IPS-18a (cell line): ENCODE measurements around the gene HAO2.
"Not testable (repeated sequence)": the region's sequence is repeated elsewhere in the genome, so short reads cannot be mapped to it uniquely, and the experiment has no call there.

Experiments used
- H3K27ac ChIP-seq: one replicate; pipeline ENCODE4 v1.5.1; 2013; ENCODE audit warnings: low read length
- H3K27me3 ChIP-seq: one replicate; pipeline ENCODE4 v1.6.1; 2013; ENCODE audit warnings: mild to moderate bottlenecking, low read length; ENCODE audit not compliant: control insufficient read depth, insufficient read depth
- H3K36me3 ChIP-seq: one replicate; pipeline ENCODE4 v1.6.1; 2013; ENCODE audit warnings: low read depth, low read length; ENCODE audit not compliant: control insufficient read depth
- H3K4me1 ChIP-seq: one replicate; pipeline ENCODE4 v1.6.1; 2013; ENCODE audit warnings: low read depth, low read length; ENCODE audit not compliant: control insufficient read depth
- H3K4me3 ChIP-seq: one replicate; pipeline ENCODE4 v1.5.1; 2013; ENCODE audit warnings: low read length
- H3K9ac ChIP-seq: one replicate; pipeline ENCODE4 v1.6.1; 2013; ENCODE audit warnings: mild to moderate bottlenecking, low read length, moderate library complexity
- H3K9me3 ChIP-seq: one replicate; pipeline ENCODE4 v1.6.1; 2013; ENCODE audit warnings: low read depth, low read length; ENCODE audit not compliant: control insufficient read depth

Gene HAO2

DNA sequence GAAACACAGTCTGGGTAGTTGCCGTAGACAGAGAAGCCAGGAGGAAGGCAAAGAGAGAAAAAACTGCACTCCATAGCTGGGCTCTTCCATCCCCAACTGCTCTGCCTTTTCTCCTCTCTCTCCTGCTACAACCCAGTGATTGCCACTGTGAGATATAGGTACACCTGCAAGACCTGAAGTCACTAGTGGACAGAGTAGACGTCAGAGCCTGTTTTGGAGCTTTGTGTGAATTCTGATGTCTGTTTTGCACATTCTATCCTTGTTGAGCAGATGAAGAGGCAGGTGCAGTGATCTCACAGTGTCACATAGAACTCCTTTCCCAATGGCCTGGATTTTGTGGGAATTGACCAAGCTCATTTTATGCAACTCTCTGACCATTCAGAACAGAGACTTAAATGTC, 2.2 kb downstream of the HAO2 start:
- H3K9me3 ChIP-seq, result no peaks in the 10 kb centered on the region
- H3K36me3 ChIP-seq, result no peaks in the 10 kb centered on the region
- no peak overlapping the region for H3K4me3 ChIP-seq
- H3K27ac ChIP-seq, result no peak overlapping the region
- no peaks in the 10 kb centered on the region for H3K27me3 ChIP-seq
- H3K4me1 ChIP-seq, result peaks cover 11% of the 10 kb centered on the region
- H3K9ac ChIP-seq, result no peak overlapping the region

DNA sequence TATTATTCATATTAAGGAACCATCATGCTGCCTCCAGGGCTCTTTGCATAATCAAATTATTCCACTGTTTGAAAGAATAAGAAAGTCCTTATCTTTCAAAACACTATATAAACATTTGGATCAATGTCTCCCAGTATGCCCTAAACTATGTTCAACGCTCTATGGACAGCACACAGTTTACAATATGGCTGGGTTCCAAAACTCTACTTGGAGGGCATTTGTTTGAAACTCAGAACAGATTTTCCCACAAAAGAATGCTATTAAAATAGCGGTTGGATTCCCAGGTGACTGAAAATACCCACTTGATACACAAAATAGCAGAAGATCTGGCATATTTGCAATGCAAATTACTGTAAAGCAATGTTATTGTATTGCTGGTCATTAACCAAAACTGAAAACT, 3.2 kb downstream of the HAO2 start:
- Histone ChIP-seq H3K4me3 (no peak overlapping the region), H3K36me3 (no peaks in the 10 kb centered on the region), H3K27me3 (no peaks in the 10 kb centered on the region), H3K27ac (no peak overlapping the region), H3K4me1 (peaks cover 11% of the 10 kb centered on the region), H3K9ac (no peak overlapping the region), H3K9me3 (no peaks in the 10 kb centered on the region)

DNA sequence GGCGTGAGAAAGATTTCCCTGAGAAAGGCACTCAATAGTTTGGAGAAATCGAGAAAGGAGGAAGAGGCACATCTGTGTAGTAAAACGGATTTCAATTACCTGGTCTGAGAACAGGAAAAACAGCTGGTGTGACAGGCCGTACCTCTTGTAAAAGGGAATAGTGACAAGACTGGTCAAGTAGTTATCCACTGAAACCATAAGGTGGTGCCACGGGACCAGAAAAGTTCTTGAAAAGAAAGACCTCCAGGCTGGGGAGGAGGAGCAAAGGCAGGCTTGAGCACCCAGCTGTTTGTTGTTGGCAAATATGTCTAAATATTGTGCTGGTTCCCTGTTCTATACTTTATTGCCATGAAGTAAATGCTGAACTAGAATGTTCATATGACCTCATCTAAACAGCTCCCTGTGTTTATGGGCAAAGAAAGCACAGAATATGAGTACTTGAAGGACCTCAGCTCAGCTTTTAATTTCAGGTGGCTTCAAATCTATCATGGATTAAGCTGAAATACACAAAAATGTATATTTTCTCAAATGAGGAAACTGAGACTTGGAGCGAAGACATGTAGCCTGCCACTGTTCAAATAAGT, 4.0 kb downstream of the HAO2 start:
- Histone ChIP-seq H3K4me3 (no peak overlapping the region), H3K27ac (no peak overlapping the region), H3K4me1 (peaks cover 11% of the 10 kb centered on the region), H3K27me3 (no peaks in the 10 kb centered on the region), H3K9ac (no peak overlapping the region), H3K9me3 (no peaks in the 10 kb centered on the region), H3K36me3 (no peaks in the 10 kb centered on the region)

DNA sequence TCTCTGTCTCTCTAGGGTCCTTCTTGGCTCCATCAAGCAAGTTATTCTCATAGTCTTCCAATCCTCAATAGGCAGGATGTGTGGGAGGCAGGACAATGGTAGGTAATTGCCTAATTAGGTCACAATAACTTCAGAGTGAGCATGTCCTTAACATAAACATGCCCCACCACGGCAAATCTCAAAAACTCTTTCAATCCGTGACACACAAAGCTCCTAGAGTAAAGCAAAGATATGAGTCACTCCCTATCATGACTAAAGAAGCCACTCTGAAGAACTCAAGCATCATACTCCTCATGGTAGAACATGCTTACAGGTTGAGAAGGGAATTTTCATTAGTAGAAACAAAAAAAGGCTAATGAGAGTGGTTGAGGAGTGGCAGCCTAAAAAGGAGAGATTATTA, 4.9 kb downstream of the HAO2 start:
- Histone ChIP-seq H3K9ac (no peak overlapping the region), H3K9me3 (no peaks in the 10 kb centered on the region), H3K4me1 (peaks cover 11% of the 10 kb centered on the region), H3K27ac (no peak overlapping the region), H3K4me3 (no peak overlapping the region), H3K36me3 (no peaks in the 10 kb centered on the region), H3K27me3 (no peaks in the 10 kb centered on the region)

DNA sequence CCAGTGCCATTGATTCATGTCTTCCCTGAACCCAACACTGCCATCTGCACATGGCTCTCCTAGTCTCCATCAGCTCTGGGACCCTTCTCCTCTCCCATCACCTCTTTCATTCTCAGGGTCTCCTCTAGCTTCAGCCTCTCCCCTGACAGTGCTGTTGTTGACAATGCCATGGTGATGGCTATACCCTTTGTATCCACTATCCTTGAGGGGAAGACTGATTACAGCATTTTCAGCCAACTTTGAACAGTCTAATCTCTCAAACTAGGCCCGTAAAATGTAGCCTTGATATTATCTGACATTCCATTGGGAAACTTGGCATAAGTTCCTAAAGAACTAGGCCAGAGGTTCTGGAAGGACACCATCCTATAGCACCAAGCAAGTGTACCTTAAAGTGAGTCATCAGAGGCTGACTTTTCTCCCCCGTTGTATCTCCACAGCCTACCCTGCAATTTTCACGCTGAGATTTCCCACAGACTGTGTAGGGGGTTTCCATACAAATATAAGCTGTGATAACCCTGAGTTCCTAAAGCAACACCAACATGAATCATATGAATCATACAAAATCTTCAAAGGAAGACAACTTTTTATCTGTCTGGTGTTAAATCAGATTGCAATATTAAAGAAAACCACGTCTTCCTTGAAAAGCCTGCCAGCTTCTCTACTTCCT, 5.8 kb downstream of the HAO2 start:
- H3K4me1 ChIP-seq, result peaks cover 11% of the 10 kb centered on the region
- H3K27me3 ChIP-seq, result no peaks in the 10 kb centered on the region
- no peak overlapping the region for H3K4me3 ChIP-seq

DNA sequence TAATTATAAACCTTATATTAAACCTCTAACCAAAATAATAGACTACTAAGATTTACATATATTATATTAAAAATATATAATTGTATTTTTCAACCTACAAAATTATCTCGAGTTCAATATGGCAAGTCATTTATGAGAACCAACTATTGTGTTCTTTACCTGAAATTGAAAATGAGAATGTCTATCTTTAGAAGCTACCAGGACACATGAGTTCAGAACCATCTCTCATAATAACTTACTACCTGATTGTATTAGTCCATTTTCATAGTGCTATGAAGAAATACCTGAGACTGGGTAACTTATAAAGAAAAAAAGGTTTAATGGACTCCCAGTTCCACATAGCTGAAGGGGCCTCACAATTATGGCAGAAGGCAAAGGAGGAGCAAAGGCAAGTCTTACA, 6.8 kb downstream of the HAO2 start:
- no peak overlapping the region for H3K9ac ChIP-seq
- no peaks in the 10 kb centered on the region for H3K27me3 ChIP-seq
- H3K4me1 ChIP-seq, result peaks cover 11% of the 10 kb centered on the region
- no peaks in the 10 kb centered on the region for H3K36me3 ChIP-seq
- H3K9me3 ChIP-seq, result no peaks in the 10 kb centered on the region
- H3K27ac ChIP-seq, result no peak overlapping the region
- H3K4me3 ChIP-seq, result no peak overlapping the region

More for the DNA sequence above, 5.8 kb downstream of the HAO2 start:
- H3K27ac ChIP-seq, result no peak overlapping the region
- no peaks in the 10 kb centered on the region for H3K36me3 ChIP-seq
- H3K9ac ChIP-seq, result no peak overlapping the region
- H3K9me3 ChIP-seq, result no peaks in the 10 kb centered on the region

DNA sequence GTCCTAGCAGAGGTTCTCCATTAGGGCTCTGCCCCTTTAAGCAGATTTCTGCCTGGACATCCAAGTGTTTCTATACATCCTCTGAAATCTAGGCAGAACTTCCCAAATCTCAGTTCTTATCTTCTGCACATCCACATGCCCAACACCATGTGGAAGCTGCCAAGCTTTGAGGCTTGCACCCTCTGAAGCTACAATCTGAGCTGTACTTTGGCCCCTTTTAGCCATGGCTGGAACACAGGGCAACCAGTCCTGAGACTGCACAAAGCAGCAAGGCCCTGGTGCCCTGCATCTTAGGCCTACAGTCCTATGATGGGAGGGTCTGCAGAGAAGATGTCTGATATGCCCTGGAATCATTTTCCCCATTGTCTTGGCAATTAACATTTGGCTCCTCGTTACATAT, 8.0 kb downstream of the HAO2 start:
- no peaks in the 10 kb centered on the region for H3K36me3 ChIP-seq
- H3K27ac ChIP-seq, result no peak overlapping the region
- H3K4me3 ChIP-seq, result no peak overlapping the region
- H3K27me3 ChIP-seq, result no peaks in the 10 kb centered on the region
- H3K4me1 ChIP-seq, result peaks cover 9% of the 10 kb centered on the region
- no peaks in the 10 kb centered on the region for H3K9me3 ChIP-seq
- no peak overlapping the region for H3K9ac ChIP-seq

DNA sequence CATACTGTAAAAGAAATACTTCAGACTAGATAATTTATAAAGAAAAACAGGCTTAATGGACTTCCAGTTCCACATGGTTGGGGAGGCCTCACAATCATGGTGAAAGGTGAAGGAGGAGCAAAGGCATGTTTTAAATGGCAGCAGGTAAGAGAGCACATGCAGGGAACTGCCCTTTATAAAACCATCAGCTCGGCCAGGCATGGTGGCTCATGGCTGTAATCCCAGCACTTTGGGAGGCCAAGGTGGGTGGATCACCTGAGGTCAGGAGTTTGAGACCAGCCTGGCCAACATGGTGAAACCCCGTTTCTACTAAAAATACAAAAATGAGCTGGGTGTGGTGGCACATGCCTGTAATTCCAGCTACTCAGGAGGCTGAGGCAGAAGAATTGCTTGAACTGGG, 9.0 kb downstream of the HAO2 start:
- H3K4me3 ChIP-seq, H3K27me3 ChIP-seq, H3K36me3 ChIP-seq, H3K9me3 ChIP-seq, H3K9ac ChIP-seq, H3K27ac ChIP-seq, H3K4me1 ChIP-seq: not testable (repeated sequence)

DNA sequence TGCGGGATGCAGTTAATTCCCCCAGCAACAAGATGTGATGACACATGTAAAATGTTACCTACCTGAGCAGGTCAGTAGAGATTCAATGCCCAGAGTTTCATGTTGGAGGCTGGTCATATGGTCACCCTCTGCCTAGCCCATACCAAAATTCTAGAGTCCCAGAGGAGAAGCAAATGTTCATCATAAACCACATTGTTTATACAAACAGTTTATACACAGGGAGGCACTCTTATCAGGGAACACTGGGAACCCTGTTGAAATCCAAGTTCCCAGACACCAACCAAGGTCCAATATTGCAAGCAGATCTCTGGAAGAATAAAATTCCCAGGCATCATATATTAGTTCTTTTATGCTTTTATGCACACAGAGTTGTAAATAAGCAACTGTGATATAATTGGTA, 10.5 kb downstream of the HAO2 start:
- no peak overlapping the region for H3K9ac ChIP-seq
- no peaks in the 10 kb centered on the region for H3K9me3 ChIP-seq
- no peaks in the 10 kb centered on the region for H3K4me1 ChIP-seq
- no peaks in the 10 kb centered on the region for H3K36me3 ChIP-seq
- no peaks in the 10 kb centered on the region for H3K27me3 ChIP-seq
- H3K4me3 ChIP-seq, result no peak overlapping the region
- H3K27ac ChIP-seq, result no peak overlapping the region

DNA sequence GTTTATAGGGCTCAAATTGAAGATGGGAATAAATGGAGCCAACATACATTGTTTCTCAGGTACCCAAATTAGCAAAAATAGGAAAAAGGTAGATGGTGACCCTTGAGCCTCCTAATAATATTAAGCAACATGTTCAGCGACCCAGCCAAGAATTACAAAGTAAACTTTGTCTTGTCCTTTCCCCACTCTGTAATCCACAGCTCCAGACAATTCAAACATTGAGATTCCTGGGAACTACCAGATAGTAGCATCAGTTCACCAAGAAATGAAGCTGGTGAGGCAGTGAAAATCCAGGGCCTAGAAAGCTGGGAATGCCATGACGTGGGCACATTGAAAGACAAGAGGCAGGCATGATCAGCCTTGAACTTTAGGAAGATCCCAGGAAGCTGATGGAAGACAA, 11.7 kb downstream of the HAO2 start:
- Histone ChIP-seq H3K36me3 (no peaks in the 10 kb centered on the region), H3K4me3 (no peak overlapping the region), H3K9me3 (no peaks in the 10 kb centered on the region), H3K27ac (no peak overlapping the region), H3K9ac (no peak overlapping the region), H3K4me1 (no peaks in the 10 kb centered on the region), H3K27me3 (no peaks in the 10 kb centered on the region)

DNA sequence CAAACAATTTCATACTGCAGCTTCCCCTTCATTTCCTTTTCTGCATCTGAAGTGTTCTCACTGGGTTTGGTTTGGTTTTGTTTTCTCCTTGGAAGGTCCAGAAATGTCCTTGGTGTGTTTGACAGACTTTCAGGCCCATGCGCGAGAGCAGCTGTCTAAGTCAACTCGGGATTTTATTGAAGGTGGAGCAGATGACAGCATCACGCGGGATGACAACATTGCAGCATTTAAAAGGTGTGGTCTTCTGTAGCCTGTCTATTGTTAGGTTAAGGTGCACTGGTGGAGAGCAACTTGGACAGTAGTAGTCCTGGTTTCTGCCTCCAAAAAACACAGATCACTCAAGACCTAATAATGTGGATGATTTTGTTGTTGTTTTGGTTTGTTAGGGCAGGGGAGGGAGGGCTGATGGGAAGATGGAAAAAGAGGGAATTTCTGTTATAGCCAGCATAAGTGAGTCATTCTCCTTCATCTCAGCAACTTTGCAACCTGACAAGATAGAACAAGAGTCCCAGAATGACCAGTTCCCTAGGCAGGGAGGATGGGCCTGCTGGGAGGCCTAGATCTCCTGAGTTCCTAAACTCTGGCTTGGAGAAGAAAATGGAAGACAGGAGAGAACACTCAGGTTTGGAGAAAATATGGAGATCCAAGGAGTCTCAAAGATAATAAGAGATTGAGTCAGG, 12.5 kb downstream of the HAO2 start:
- H3K4me1 ChIP-seq, result no peaks in the 10 kb centered on the region

DNA sequence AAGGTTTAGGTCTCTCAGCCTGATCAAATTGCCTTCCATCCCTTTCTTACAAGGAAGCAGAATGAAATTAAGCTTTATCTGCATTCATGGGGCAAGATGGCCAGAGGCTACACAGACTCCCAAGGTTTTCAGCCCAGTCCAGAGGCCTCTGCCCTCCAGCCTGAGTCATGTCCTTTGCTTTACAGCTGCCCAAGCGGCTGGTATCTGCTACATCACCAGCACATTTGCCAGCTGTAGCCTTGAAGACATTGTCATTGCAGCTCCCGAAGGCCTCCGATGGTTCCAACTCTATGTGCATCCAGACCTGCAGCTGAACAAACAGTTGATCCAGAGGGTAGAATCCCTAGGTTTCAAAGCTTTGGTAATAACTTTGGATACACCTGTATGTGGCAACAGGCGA, 16.0 kb downstream of the HAO2 start:
- no peak overlapping the region for H3K27ac ChIP-seq
- peaks cover 9% of the 10 kb centered on the region for H3K4me1 ChIP-seq
- no peak overlapping the region for H3K4me3 ChIP-seq
- H3K36me3 ChIP-seq, result no peaks in the 10 kb centered on the region
- no peak overlapping the region for H3K9ac ChIP-seq
- H3K27me3 ChIP-seq, result no peaks in the 10 kb centered on the region
- no peaks in the 10 kb centered on the region for H3K9me3 ChIP-seq

More for the DNA sequence above, 12.5 kb downstream of the HAO2 start:
- Histone ChIP-seq H3K36me3 (no peaks in the 10 kb centered on the region), H3K9me3 (no peaks in the 10 kb centered on the region), H3K4me3 (no peak overlapping the region), H3K27me3 (no peaks in the 10 kb centered on the region), H3K27ac (no peak overlapping the region), H3K9ac (no peak overlapping the region)
